ENCODE data around the gene DKC1. TPM values are rescaled to one million over a fixed set of nuclear protein-coding genes. Genes with fewer than 3 reads are reported as not detected.
A peak's percentile ranks its signal among the peaks of the same experiment; 100 is the strongest.

DKC1 gene
- total RNA-seq (2016; rRNA removed; fragmentation: Illumina TruSeq; extraction: Trizol) (102 and 150 TPM in 2 replicates), polyA plus RNA-seq (2011; rRNA removed) (45.4 and 61.6 TPM in 2 replicates), polyA minus RNA-seq (2011; rRNA and poly(A)+ RNA removed; ENCODE audit: low replicate concordance) (31.1 and 142 TPM in 2 replicates), Bru-seq, nascent RNA (percentile 93 among the genes with signal in this experiment), BruChase-seq, experiment 1, labeled RNA remaining after a 6-hour chase (percentile 98 among the genes with signal in this experiment), BruChase-seq, experiment 2, labeled RNA remaining after a 2-hour chase (percentile 97 among the genes with signal in this experiment)
- total RNA-seq (2016; cell fraction: cytosol; rRNA removed; fragmentation: Illumina TruSeq; extraction: Trizol; ENCODE audit: low read depth) = 22.8 and 23.0 TPM in 2 replicates
- 102 and 151 TPM in 2 replicates for total RNA-seq (2016; cell fraction: insoluble cytoplasmic fraction; rRNA removed; fragmentation: Illumina TruSeq; extraction: Trizol)
- total RNA-seq (2016; cell fraction: membrane; rRNA removed; fragmentation: Illumina TruSeq; extraction: Trizol) = 30.2 and 37.3 TPM in 2 replicates
- total RNA-seq (2016; cell fraction: nucleus; rRNA removed; fragmentation: Illumina TruSeq; extraction: Trizol) = 62.0 and 64.5 TPM in 2 replicates
- polyA plus RNA-seq (2011; cell fraction: cytosol; rRNA removed) = 42.0 and 60.1 TPM in 2 replicates
- polyA plus RNA-seq (2011; cell fraction: nucleus; rRNA removed) = 42.2 and 51.5 TPM in 2 replicates
- polyA plus RNA-seq (2012) = 78.2 and 80.7 TPM in 2 replicates
- 10.7 and 11.1 TPM in 2 replicates for polyA plus RNA-seq (2016; cell fraction: cytosol; fragmentation: Illumina TruSeq; extraction: Trizol; ENCODE audit: low read depth)
- 172 and 182 TPM in 2 replicates for polyA plus RNA-seq (2016; cell fraction: insoluble cytoplasmic fraction; fragmentation: Illumina TruSeq; extraction: Trizol; ENCODE audit: low read depth)
- polyA plus RNA-seq (2016; cell fraction: membrane; fragmentation: Illumina TruSeq; extraction: Trizol; ENCODE audit: low read depth) = 20.1 and 22.3 TPM in 2 replicates
- polyA plus RNA-seq (2016; cell fraction: nucleus; fragmentation: Illumina TruSeq; extraction: Trizol; ENCODE audit: insufficient read depth, low read depth) = 93.0 and 104 TPM in 2 replicates
- 26.4 and 28.8 TPM in 2 replicates for polyA minus RNA-seq (2011; cell fraction: cytosol; rRNA and poly(A)+ RNA removed)
- polyA minus RNA-seq (2011; cell fraction: nucleus; rRNA and poly(A)+ RNA removed) = 83.4 and 85.1 TPM in 2 replicates
- long read RNA-seq, experiment 1, transcript DKC1-201 (15 exons, 2,577 nt) = major isoform, 64 of 157 reads
- long read RNA-seq, experiment 1, partial matches to known transcripts = 85 of 157 reads
- long read RNA-seq, experiment 1, other reads (novel, unspliced or antisense) = 7 of 157 reads
- long read RNA-seq, experiment 2, transcript DKC1-212 (3 exons, 406 nt) = minor isoform, 28 of 238 reads
- long read RNA-seq, experiment 2, transcript DKC1-201 (15 exons, 2,577 nt) = major isoform, 95 of 238 reads
- long read RNA-seq, experiment 2, partial matches to known transcripts = 86 of 238 reads
- long read RNA-seq, experiment 2, other reads (novel, unspliced or antisense) = 29 of 238 reads

GRCh38 chrX:154762537-154763296 is at the start of gene DKC1:
Gene DKC1, plus strand, starts transcription at chrX:154762864. Its CDS starts 102 bp downstream, at chrX:154762966.
- H3K9me3 ChIP-seq (ENCODE audit: low read length) = no peaks in the 10 kb centered on the region
- peaks cover 7 to 25% of the 10 kb centered on the region in 2 experiments; a peak in 4 of 5 replicates for H3K36me3 ChIP-seq (replicated peaks in 1 of 2; ENCODE audit: control insufficient read depth in 1 of 2, insufficient read depth in 2 of 2, low read length in 2 of 2)
- H2AFZ ChIP-seq (ENCODE audit: low read length) = peak within 1 kb of the TSS; percentile 46
- ATAC-seq = peak; percentile 94
- CTCF ChIA-PET (ENCODE audit: low intra/inter-chr PET ratio, low total read pairs) = no interaction called here
- H3K9ac ChIP-seq (ENCODE audit: insufficient read depth, low read depth, low read length) = peak within 1 kb of the TSS; percentile 78
- no CpG with 5 or more reads among the region's 84 CpGs for WGBS (ENCODE audit: low lambda C conversion rate)
- peaks cover 27% of the 10 kb centered on the region for H3K4me1 ChIP-seq (ENCODE audit: insufficient read depth, low read length)
- DNase-seq (ENCODE audit: low spot score) = peak; percentile 88
- POLR2A ChIA-PET = interaction anchor here (1.0 to 2.0 kb wide), 6 partner anchors 14 to 226 kb away, joined by 3 to 23 read pairs (median 4); partner anchors contain the start of genes IKBKG and MPP1
- H3K27me3 ChIP-seq (ENCODE audit: control insufficient read depth in 1 of 2, insufficient read depth in 2 of 2, low read length in 2 of 2) = no peaks in the 10 kb centered on the region; a peak in 1 of 5 replicates
- H3K4me3 ChIP-seq (replicated peaks in 1 of 3; ENCODE audit: insufficient read depth in 1 of 3, low read depth in 2 of 3, low read length in 3 of 3) = peak within 1 kb of the TSS; percentile 46 to 69 (median 65); a peak in 5 of 6 replicates
- H4K20me1 ChIP-seq (ENCODE audit: insufficient read depth, low read length) = no peaks in the 10 kb centered on the region
- BruUV-seq (replicated peaks) = no TSS peak
- peak within 1 kb of the TSS; percentile 84 for H3K4me2 ChIP-seq (ENCODE audit: low read depth, low read length)
- intact Hi-C loops (cut with micrococcal nuclease; ENCODE audit: unreplicated experiment) (loop anchor here (1.0 kb wide), 1 partner anchor 37 kb away; no protein-coding TSS in a partner anchor), in situ Hi-C loops (cut with HindIII; ENCODE audit: extremely low pct_ligation_motif_present, low pct_unique_long_range_greater_than_20kb) (no loop called here)
- no peak for FAIRE-seq
- H3K79me2 ChIP-seq (ENCODE audit: insufficient read depth, low read length) = peaks cover 32% of the 10 kb centered on the region
- peak within 1 kb of the TSS; percentile 77 for H3K27ac ChIP-seq (ENCODE audit: extremely low read length, insufficient read depth, low read length)
- TF ChIP-seq, protein P1, sequence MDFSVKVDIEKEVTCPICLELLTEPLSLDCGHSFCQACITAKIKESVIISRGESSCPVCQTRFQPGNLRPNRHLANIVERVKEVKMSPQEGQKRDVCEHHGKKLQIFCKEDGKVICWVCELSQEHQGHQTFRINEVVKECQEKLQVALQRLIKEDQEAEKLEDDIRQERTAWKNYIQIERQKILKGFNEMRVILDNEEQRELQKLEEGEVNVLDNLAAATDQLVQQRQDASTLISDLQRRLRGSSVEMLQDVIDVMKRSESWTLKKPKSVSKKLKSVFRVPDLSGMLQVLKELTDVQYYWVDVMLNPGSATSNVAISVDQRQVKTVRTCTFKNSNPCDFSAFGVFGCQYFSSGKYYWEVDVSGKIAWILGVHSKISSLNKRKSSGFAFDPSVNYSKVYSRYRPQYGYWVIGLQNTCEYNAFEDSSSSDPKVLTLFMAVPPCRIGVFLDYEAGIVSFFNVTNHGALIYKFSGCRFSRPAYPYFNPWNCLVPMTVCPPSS (IDR thresholded peaks at IDR 0.05) = no peak
- TF ChIP-seq ESRRA (CRISPR knock-in tag; IDR thresholded peaks at IDR 0.05; ENCODE audit: low read depth) (no peak), ZNF256 (CRISPR knock-in tag; conservative IDR thresholded peaks at IDR 0.05) (no peak), TSC22D2 (CRISPR knock-in tag; IDR thresholded peaks at IDR 0.05; ENCODE audit: borderline replicate concordance) (no peak), GATAD2A (CRISPR knock-in tag; IDR thresholded peaks at IDR 0.05) (no peak), PCBP2 (optimal IDR thresholded peaks at IDR 0.05; ENCODE audit: low read depth, low read length, poor library complexity, severe bottlenecking) (no peak), RXRB (CRISPR knock-in tag; IDR thresholded peaks at IDR 0.05; ENCODE audit: borderline replicate concordance) (no peak), ZKSCAN8 (CRISPR knock-in tag; IDR thresholded peaks at IDR 0.05; ENCODE audit: borderline replicate concordance) (peak; percentile 29; the same call in 1 of the 2 replicates), KDM5A (IDR thresholded peaks at IDR 0.05; ENCODE audit: borderline replicate concordance, low read length) (no peak; the same call in 1 of the 2 replicates), HNRNPUL1 (IDR thresholded peaks at IDR 0.05; ENCODE audit: low read depth, low read length) (no peak), TCF12 (IDR thresholded peaks at IDR 0.05) (no peak), TCF12 (CRISPR knock-in tag; IDR thresholded peaks at IDR 0.05) (no peak)
- TF ChIP-seq, protein P2, sequence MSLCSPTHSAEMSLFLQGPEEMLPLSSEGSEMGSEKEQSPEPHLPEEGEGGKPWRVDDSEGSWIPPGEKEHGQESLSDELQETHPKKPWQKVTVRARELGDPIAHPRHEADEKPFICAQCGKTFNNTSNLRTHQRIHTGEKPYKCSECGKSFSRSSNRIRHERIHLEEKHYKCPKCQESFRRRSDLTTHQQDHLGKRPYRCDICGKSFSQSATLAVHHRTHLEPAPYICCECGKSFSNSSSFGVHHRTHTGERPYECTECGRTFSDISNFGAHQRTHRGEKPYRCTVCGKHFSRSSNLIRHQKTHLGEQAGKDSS (CRISPR knock-in tag; IDR thresholded peaks at IDR 0.05; ENCODE audit: borderline replicate concordance, low read depth) = 0 out of 2 replicates have a peak, but pooled peaks have one; percentile 35
- TF ChIP-seq, protein P3, sequence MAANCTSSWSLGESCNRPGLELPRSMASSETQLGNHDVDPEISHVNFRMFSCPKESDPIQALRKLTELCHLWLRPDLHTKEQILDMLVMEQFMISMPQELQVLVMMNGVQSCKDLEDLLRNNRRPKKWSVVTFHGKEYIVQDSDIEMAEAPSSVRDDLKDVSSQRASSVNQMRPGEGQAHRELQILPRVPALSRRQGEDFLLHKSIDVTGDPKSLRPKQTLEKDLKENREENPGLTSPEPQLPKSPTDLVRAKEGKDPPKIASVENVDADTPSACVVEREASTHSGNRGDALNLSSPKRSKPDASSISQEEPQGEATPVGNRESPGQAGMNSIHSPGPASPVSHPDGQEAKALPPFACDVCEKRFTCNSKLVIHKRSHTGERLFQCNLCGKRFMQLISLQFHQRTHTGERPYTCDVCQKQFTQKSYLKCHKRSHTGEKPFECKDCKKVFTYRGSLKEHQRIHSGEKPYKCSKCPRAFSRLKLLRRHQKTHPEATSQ (CRISPR knock-in tag; IDR thresholded peaks at IDR 0.05; ENCODE audit: borderline replicate concordance) = no peak

Data from HepG2 (cell line).